Right renal cortex interstitium (tissue), 3 donors: ENCODE measurements around the gene CACNA1S. TPM values are rescaled to one million over a fixed set of nuclear protein-coding genes. Genes with fewer than 3 reads are reported as not detected.

ENCODE experiments used
- DNase-seq, 3 donors: peaks; one replicate each; pipeline ENCODE4 v3.0.0-alpha.2; 2013; ENCODE audit warnings: low read depth in 3 of 3, low spot score in 2 of 3
- polyA plus RNA-seq, 3 donors: library from polyadenylated mRNA; unstranded; fragments of 120-200 nt; gene quantifications; one replicate each; pipeline ENCODE4 v1.2.1, GENCODE V29; 2013; ENCODE audit not compliant: insufficient read length in 3 of 3

Gene CACNA1S
- polyA plus RNA-seq, 3 donors: 0.37 to 0.51 (median 0.46) TPM

DNA sequence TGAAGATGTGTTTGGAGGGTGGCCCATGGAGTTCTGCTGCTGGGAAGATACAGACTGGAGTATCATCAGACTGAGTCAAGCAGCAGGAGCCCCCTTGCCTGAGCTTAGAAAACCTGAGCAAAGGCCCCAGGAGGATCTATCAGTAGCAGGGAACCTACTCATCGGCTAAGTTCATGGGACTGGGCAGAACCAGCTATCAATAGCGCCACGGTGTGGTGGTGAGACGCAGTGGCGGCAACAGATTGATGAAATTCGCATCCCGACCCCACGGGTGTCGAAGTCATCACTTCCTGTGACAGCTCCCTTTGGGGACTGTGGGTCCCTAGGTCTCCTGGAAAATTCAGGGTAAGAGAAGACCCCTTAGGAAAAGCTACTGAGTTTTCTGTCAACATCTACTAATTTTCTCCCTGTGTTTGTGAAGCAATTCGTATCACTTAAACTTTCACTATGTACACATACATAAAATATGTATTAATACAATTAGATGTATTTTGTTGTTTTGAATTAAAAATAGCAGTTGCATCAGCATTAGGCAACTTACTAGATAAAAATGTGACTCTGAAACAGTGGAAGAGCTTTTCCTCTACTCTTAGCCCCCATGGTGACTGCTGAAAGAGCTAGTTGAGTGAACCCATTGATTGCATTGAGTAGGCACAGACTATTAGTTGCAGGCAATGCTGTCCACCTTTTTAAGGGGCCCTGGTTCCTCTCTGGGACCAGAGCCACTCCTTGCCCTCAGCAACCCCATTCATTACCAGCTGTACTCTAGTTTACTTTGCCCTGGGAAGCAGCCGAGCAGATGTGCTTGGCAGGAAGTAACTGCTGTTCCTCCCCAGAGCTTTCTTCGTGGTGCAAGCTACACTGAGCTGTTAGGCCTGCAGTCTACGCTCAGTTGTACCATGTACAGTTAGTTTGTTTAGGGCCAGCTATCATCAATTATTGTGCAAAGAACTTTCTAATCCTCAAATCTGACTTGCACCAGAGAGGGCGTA is 7.3 kb upstream of the CACNA1S start:
- no peak for DNase-seq

DNA sequence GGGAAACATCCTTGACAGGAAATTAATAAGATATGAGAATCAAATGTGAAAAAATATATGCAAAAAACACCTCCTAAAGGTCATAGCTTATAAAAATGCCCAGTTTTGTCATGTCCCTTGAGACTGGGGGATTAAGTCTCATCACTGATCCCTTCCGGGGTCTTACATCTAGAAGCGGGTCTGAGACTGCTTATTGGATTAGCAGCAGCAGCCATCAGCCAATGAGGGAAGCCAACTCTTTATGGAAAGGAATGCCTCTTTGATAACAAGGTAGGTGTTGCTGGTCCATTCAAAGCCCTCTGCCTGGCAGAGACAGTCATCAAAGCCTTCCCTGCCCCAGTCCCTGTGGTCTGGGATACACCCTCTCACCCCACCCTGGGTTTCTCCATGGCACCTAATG is 3.9 kb upstream of the CACNA1S start:
- no peak for DNase-seq

DNA sequence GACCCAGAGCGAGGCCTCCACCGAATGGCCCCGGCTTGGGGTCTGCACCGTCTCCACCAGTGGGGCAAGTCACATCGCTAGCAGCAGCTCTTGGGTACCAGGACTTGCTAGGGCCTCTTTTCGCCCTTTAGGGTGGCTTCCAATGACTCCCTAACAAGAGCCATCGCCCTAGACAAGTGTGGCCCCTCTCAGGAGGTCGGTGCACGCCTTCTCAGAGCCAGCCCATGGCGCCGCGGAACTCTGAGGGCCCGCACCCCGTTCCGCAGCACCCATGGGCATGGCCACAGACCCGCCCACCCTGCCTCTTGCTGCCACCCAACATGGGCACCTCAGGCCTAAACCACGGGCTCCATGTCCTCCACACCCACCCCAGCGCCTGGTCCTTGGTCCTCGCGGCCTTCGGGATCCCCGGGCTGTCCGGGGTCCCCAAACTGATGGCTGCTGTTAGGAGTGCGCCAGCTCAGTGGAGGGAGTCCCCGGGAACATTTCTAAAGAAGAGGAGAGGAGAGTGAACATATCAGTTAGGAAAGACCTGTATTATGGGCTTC is 3.2 kb upstream of the CACNA1S start:
- DNase-seq: no peak

DNA sequence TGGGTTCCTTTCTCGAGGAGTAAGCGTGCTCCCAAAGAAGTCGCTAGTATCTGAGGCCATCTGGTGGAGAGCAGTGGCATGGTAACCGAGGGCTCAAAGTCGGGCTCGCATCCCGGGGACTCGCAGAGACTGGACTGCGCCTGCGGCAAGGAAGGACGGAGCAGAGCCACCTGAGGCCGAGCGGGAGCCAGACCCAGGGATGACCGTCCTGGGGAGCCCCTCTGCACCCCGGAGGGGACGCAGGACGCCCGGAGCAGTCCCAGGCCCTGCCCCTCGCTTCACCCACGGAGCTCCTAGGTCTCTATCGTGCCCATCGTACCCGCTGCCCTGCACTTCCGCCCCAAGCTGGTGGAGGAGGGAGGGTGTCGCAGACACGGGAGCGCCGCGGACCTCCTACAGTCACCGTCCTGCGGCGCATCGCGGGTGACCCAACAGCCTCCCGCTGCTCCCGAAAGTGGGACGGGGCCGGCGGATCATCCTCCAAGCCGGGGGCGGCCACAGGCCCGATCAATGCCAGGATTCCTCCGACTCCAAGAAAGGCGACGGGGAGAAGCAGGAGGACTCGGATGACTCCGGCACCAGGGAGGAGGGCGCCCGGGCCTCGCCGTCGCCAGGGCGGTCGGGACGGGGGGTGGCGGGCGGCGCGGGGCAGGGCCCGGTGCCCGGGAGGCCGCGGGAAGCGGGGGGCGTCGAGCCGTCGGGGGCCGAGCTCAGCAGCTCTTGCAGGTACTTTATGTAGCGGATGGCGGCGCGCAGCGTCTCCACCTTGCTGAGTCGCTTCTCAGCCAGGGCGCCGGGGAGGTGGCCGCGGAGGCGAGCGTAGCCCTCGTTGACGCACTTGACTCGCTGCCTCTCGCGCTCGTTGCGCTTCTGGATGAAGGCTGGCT is 2.3 kb upstream of the CACNA1S start:
- DNase-seq: peak; percentile 84 to 88 (median 84)

DNA sequence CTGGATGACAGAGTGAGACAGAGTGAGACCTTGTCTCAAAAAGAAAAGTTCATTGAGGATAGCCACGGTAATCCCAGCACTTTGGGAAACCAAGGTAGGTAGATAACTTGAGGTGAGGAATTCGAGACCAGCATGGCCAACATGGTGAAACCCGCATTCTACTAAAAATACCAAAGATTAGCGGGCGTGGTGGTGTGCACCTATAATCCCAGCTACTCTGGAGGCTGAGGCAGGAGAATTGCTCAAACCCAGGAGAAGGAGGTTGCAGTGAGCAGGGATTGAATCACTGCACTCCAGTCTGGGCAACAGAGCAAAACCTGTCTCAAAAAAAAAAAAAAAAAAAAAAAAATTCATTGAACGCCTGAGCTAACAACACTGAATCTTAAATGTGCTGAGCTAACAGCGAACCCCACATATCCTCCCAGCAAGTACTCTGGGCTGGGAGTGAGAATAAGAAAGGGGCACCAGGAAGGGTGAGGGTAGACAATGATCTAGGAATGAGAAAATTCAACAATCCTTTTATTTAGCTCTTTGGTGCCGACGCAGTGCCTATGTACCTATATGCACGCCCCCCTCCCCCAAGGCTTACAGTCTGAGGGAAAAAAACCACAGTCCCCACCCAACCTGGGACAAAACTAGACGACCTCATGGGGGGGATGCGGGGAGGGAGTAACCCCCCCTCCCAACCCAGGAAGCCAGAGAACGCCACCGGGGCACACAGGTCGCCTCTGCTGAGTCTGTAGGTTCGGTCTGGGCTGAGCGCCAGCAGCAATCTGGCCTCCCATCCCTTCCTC is 1.4 kb upstream of the CACNA1S start:
- DNase-seq: no peak

DNA sequence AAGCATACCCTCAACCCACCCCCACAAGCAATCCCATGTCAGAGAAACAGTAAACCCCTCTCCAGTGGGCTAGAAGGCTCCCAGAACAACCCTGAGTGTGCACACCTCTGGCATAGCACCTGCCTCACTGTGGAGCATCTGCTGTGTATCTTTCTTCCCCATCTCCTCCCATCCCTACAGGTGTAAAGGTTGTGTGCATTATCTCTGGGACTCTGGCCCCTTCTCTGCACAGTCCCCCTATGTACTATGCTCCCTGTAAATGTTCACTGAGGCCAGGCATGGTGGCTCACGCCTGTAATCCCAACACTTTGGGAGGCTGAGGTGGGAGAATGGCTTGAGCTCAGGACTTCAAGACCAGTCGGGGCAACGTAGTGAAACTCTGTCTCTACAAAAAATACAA is 700 bp upstream of the CACNA1S start:
- no peak for DNase-seq

DNA sequence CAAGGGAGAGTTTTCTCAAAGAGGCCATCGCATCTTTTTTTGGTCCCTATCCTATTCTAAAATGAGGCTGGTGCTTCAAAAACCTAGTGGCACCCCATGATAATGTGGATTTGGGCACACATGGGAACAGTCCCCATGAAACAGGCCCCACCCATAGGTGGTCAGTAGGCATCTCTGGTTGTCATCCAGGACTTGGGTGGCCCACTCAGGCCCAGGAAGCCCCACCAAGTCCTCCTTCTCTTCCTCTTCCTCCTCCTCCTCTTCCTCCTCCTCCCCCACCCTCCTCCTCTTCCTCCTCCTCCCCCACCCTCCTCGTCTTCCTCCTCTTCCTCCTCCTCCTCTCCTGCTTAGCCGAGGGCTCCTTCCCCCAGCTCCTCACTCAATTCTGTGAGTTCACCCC is 554 bp downstream of the CACNA1S start:
- no peak for DNase-seq

DNA sequence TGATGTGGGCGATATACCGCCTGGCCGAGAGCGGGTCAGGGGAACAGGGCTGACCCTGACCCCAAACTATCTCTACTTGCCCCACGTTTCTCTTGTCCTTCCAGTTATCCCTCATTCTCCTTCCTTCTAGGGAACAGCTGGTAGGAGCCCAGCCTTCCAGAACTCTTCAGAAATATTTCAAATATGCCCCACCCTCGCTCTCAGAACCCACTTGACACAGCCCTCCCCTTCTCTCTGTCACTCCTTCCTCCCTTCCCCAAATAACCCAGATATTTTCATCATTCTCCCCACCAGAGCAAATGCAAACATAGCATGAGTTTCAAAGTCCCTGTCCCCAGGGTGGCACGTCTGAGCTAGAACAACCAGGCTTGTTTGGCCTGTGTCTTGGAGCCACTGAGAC is 1.1 kb downstream of the CACNA1S start:
- DNase-seq: no peak

DNA sequence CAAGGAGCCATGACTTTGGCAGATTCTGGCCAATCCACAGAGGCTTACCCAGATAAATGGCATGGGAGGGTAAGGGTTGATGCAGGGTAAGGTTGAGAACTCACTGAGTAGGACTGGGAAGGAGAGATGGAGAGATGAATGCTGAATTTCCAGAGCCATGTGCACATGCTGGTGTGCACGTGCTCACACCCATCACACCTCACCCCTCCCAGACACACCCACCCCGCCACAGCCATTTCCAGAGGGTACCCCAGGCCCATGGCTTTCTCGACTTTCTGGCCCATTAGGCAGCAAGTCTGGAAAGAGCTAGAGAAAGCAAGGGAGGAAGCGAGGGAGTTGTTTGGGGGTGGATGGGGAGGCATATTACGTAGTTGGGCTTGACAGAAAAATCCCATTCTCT is 1.6 kb downstream of the CACNA1S start:
- no peak for DNase-seq

DNA sequence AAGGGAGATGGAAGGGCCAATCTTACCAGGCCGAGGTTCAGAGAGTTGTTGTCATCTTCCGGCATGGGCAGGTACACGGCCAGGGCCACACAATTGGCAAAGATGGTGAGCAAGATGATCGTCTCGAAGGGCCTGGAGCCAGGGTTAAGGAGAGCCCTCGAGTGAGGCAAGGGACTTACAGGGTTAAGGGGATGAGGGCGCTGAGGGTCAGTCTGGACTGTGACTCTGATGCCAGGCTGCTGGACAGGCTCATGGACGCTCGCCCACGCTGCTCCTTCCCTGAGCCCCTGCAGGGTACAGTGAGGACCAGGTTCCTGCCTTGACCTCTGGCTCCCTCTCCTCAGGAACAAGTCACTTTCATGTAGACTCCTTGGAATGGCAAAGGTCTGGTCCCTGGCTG is 2.1 kb downstream of the CACNA1S start:
- DNase-seq: no peak

DNA sequence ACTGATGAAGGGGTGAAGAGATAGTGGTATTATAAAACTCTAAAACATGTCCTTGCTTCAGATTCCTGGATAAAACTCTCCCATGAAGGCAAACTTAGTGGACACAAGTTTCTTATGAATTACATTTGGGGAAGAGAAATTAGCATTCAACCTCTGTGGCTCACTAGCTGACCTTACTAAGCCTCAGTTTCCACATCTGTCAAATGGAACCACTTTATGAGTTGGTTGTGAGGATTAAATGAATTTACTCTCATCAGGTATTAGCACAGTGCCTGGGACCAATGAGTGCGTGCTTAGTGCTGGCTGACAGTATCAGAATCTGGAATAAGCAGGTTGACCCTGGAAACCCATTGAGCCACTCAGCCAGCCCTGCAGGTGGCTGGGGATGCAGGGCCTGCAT is 2.6 kb downstream of the CACNA1S start:
- no peak for DNase-seq

DNA sequence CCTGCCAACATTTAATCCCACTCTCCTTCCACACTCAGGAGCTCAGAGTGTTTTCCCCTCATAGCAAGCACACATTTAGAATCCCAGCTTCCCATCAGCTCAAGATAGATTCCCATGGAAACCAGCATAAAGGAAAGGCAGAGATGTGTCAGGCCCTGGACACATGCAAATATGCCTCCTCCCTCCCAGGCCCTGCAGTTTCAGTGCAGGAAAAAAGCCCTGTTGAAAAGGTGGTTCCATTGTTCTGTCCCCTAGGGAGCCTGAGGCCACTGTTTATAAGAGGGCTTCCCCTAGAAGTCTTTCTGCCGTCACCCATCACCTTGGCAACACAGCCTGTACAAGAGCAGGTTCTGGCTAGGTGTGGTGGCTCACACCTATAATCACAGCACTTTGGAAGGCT is 3.6 kb downstream of the CACNA1S start:
- no peak for DNase-seq

DNA sequence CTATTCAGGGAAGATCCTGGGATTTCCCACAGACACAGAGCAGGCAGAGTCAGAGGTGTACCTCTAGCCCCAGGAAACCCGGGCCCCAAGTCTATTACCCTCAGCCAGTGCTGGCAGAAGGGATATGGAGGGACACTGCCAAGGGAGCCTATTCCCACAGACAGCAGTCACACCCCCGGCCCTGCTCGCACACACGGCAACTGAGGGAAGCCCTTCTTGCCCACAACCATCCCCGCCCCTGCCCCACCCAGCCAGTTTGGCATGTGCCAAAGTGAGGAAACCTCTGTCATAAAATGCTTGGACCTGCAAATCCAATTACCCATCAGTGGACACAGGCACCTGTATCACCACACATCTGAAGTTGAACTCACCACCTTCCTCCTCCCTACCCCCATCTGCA is 6.5 kb downstream of the CACNA1S start:
- DNase-seq: no peak

DNA sequence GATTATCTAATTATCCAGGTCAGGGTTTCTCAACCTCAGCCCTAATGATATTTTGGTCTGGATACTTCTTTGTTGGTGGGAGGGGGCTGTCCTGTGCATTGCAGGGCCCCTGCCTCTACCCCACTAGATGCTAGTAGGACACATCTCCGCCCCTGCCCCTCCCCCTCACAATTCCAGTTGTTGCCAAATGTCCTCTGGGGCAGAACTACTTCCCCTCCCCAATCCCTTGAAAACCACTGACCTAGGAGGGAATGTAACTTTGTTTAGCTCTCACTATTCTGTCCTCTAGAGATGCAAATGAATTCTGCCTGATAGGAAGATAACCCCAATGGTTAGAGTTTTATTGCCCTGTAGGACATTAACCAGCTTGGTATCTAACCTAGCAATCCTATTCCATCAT is 8.1 kb downstream of the CACNA1S start:
- DNase-seq: no peak

DNA sequence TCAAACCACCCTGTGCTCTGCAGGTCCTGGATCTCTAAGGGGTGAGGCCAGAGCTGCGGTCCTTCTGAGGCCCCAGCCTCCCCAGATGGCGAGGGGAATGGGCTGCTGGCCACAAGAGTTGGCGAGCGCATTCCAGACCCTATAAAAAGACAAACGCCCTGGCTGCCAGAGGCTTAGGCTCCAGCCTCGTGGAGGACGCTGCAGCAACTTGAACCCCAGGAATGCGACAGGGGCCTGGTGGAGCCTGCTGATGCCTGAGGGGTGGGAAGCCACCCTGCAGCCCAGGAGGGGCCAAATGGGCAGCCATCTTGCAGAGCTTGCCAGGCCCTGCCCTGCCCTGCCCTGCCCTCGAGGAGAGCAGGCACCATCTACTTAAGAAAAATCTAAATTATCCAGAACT is 8.6 kb downstream of the CACNA1S start:
- no peak for DNase-seq

DNA sequence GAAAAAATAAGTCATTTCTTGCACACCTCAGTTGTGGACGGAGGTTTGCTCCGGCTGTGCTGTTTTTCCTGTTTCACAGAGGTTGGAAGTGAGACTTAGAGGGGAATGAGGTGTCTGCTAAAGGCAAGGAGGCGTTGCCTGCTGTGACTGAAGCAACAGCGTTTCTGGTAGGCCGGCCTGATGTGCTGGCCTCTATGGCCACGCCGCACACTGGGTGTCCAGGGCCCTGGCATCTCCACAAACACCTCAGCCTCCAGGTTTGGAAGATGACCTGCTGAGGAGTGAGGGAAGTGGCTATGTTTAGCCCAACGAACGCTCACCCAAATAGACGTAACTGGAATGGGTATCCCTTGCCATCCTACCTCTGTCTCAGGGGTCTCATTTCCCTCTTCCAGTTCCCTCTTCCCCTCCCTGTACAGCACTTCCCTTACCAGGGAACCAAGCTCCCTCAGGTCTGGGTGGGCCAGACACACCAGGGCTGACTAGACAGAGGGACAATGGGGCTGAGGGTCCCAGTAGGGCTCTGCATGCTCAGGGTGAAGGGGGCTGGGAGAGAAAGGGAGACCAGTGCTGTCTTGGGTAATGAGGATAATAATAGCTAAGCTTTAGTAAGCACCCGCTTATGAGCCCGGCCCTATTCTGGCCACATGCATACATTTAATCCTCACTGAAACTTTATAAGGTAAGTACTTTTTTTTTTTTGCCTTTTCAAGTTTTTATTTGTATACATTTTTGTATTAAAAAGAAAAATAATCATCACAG is 11.9 kb downstream of the CACNA1S start:
- DNase-seq: no peak

DNA sequence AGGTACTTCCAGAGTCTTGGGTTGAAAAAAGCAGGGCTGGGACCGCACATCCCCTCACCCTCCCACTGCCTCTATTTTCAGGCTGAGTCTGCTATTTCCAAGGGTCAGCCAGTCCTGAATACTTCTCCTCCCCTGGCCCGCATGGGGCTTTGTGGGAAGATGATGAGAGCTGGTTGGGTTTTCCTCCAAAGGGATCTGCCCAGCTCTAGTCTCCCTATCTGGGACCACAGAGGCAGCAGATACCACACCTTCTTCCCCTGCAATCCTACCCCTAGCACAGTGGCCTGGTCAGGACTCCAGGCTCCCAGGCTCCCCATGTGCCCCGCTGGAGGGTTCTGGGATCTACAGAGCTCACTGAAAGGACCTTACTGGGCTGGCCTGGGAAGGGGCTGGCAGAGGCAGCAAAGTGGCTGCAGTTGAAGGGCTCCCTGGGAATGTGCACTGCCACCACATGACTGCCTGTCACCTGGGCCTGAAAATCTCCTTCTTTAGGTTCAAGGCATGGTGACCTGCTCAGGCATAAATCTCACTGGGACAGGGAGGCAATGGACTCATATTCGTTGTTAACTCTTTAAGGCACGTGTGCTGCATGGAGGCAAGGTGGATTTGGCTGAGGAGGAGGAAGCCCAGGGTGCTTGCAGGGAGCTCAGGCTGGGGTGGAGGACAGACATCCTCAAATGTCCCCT is 13.1 kb downstream of the CACNA1S start:
- DNase-seq: no peak

DNA sequence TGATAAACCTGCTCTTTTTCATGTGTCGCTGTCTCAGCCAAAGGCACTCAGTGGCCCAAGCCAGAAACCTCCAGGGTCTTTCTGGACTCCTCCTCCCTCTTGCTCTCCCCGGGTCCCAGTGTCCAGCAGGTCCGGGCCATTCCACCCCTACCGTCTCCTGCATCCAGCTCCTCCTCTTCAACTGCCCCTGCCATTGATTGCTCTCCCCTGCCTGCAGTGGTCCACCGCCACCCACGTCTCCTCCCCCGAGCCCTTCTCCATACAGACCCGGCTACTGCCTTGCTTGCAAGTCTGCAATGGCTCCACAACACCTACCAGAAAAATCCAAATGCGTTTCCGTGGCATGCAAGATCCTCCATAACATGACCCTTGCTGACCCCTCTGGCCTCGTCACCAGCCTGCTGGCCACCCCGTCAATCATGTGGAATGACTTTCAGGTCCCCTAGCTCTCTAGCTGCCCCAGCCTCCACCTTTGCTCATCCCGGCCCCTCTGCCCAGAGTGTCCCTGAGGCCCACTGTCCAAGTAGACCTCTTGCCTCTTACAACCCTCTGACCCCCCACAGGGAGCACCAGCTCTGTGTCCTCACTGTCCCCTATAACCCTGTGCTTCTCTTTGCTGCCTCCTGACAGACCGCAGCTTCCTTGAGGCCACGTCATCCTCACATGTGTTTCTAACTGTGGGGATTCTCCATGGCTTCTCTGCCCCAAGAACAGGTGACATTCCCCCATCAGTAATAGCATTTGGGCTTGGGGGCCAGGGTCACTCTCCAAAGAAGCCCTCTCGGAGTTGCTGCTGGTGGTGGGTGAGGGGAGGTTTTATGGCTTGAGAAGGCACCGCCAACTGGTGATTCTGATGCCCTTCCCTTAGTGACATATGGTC is 15.0 kb downstream of the CACNA1S start:
- no peak for DNase-seq
